GM18519 (cell line): ENCODE measurements around the gene ANKLE2.
"Not testable (repeated sequence)": the region's sequence is repeated elsewhere in the genome, so short reads cannot be mapped to it uniquely, and the experiment has no call there.

Source experiments
- ATAC-seq: cut with Tn5 transposase; IDR thresholded peaks from one replicate; pipeline ENCODE4 v1.9.1; 2021; ENCODE audit warnings: mild to moderate bottlenecking, moderate library complexity; ENCODE audit not compliant: unreplicated experiment, low FRiP score

Gene ANKLE2

GRCh38 chr12:132695431-132695830 is 66.2 kb downstream of the ANKLE2 start:
- ATAC-seq = no peak

GRCh38 chr12:132694888-132695287 is 66.7 kb downstream of the ANKLE2 start:
- not testable (repeated sequence) for ATAC-seq

GRCh38 chr12:132692030-132692429 is 69.6 kb downstream of the ANKLE2 start:
- ATAC-seq = not testable (repeated sequence)

GRCh38 chr12:132690112-132690511 is 71.5 kb downstream of the ANKLE2 start:
- no peak for ATAC-seq

- ATAC-seq = no peak
Observed at GRCh38 chr12:132689227-132689626, 72.4 kb downstream of the ANKLE2 start.

- ATAC-seq = peak; percentile 83
Observed at GRCh38 chr12:132687211-132688164, 74.1 kb downstream of the ANKLE2 start, which contains the start of the genes POLE and PXMP2. Gene POLE (minus strand): TSS chr12:132687342. CDS start chr12:132687315, 27 bp downstream. Gene PXMP2 (plus strand): TSS chr12:132687587. CDS start chr12:132687671, 84 bp downstream.

GRCh38 chr12:132686825-132687210 is 74.8 kb downstream of the ANKLE2 start:
- peak; percentile 33 for ATAC-seq

GRCh38 chr12:132685400-132685799 is 76.2 kb downstream of the ANKLE2 start:
- no peak for ATAC-seq

- no peak for ATAC-seq
Observed at GRCh38 chr12:132677492-132677891, 84.1 kb downstream of the ANKLE2 start.

- no peak for ATAC-seq
Observed at GRCh38 chr12:132675757-132676432, 85.7 kb downstream of the ANKLE2 start.
